HEK293T (cell line): Measurements from ENCODE around the gene S100B.

Source experiments
- CTCF ChIA-PET: fragments of 350-600 bp; formaldehyde crosslinking; extraction: SDS; loops from one replicate; lab custom pipeline; 2021; ENCODE audit warnings: antibody characterized with exemption, inconsistent platforms; lab: Yijun Ruan, JAX
- POLR2A ChIA-PET: fragments of 350-600 bp; formaldehyde crosslinking; extraction: SDS; loops from one replicate; lab custom pipeline; 2020; ENCODE audit warnings: antibody characterized with exemption, inconsistent platforms; lab: Yijun Ruan, JAX
- DNase-seq: peaks from one replicate; pipeline ENCODE4 v3.0.0; 2012; ENCODE audit warnings: mixed read lengths; ENCODE audit errors: extremely low spot score
- ARNT ChIP-seq: fragments of 450-650 bp; IDR thresholded peaks from 2 replicates; pipeline ENCODE4 v1.6.1; 2017; ENCODE audit warnings: mild to moderate bottlenecking
- BHLHE40 ChIP-seq: fragments of 450-650 bp; IDR thresholded peaks from 2 replicates; pipeline ENCODE4 v1.6.1; 2016; ENCODE audit warnings: mild to moderate bottlenecking, moderate library complexity, borderline replicate concordance
- CTBP1 ChIP-seq: fragments of 450-650 bp; IDR thresholded peaks from 2 replicates; pipeline ENCODE4 v1.6.1; 2016; ENCODE audit warnings: borderline replicate concordance
- ELF4 ChIP-seq: fragments of 450-650 bp; IDR thresholded peaks from 2 replicates; pipeline ENCODE4 v1.6.1; 2017; ENCODE audit warnings: antibody characterized with exemption
- FOXA1 ChIP-seq: fragments of 450-650 bp; IDR thresholded peaks from 2 replicates; pipeline ENCODE4 v1.6.1; 2016; ENCODE audit warnings: mild to moderate bottlenecking
- FOXK2 ChIP-seq: fragments of 450-650 bp; IDR thresholded peaks from 2 replicates; pipeline ENCODE4 v1.6.1; 2016; ENCODE audit warnings: mild to moderate bottlenecking
- FOXM1 ChIP-seq: fragments of 450-650 bp; IDR thresholded peaks from 2 replicates; pipeline ENCODE4 v1.6.1; 2017; ENCODE audit warnings: mild to moderate bottlenecking, borderline replicate concordance
- HDGF ChIP-seq: fragments of 450-650 bp; IDR thresholded peaks from 2 replicates; pipeline ENCODE4 v1.6.1; 2017; ENCODE audit warnings: antibody characterized with exemption, borderline replicate concordance
- L3MBTL2 ChIP-seq: fragments of 450-650 bp; conservative IDR thresholded peaks from 2 replicates; pipeline ENCODE4 v1.6.1; 2016; ENCODE audit warnings: mild to moderate bottlenecking
- LEF1 ChIP-seq: fragments of 450-650 bp; IDR thresholded peaks from 2 replicates; pipeline ENCODE4 v1.6.1; 2017; ENCODE audit warnings: mild to moderate bottlenecking, borderline replicate concordance
- NFRKB ChIP-seq: fragments of 450-650 bp; IDR thresholded peaks from 2 replicates; pipeline ENCODE4 v1.6.1; 2016; ENCODE audit warnings: mild to moderate bottlenecking, moderate library complexity
- SP1 ChIP-seq: fragments of 450-650 bp; IDR thresholded peaks from 2 replicates; pipeline ENCODE4 v1.6.1; 2017
- SUZ12 ChIP-seq: fragments of 450-650 bp; IDR thresholded peaks from 2 replicates; pipeline ENCODE4 v1.6.1; 2016; ENCODE audit warnings: mild to moderate bottlenecking
- TARDBP ChIP-seq: fragments of 450-650 bp; IDR thresholded peaks from 2 replicates; pipeline ENCODE4 v1.6.1; 2016
- ZNF384 ChIP-seq: fragments of 450-650 bp; IDR thresholded peaks from 2 replicates; pipeline ENCODE4 v1.6.1; 2016
- TF ChIP-seq, protein P1 (sequence below): fragments of 450-650 bp; IDR thresholded peaks from 2 replicates; pipeline ENCODE4 v1.6.1; 2016

S100B gene

DNA sequence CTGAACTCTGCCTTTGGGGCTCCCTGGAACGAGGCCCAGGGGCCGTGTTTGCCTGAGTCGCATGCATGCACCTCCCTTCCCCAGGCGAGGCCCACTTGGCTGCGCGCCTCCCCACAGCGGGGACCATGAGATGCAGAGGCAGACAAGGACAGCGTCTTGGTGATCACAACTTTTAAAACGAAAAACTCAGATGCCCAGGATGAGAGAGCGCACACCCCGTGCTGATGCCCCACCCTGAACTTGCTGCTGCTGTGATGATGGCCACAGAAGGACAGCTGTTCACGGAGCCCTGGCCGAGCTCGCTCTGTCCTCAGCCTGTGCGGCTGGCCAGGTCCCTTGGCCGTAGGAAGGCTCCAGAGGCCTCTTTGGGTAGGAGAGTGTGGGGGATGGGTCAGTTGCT, 19.2 kb upstream of the S100B start:
- ChIA-PET POLR2A (no interaction called here), CTCF (no interaction called here)
- no peak for TF ChIP-seq SUZ12
- no peak for TF ChIP-seq SP1
- no peak for TF ChIP-seq FOXK2
- TF ChIP-seq FOXA1, result no peak
- no peak for TF ChIP-seq TARDBP
- no peak for TF ChIP-seq ARNT
- TF ChIP-seq BHLHE40, result no peak
- TF ChIP-seq ZNF384, result no peak
- TF ChIP-seq, protein P1, sequence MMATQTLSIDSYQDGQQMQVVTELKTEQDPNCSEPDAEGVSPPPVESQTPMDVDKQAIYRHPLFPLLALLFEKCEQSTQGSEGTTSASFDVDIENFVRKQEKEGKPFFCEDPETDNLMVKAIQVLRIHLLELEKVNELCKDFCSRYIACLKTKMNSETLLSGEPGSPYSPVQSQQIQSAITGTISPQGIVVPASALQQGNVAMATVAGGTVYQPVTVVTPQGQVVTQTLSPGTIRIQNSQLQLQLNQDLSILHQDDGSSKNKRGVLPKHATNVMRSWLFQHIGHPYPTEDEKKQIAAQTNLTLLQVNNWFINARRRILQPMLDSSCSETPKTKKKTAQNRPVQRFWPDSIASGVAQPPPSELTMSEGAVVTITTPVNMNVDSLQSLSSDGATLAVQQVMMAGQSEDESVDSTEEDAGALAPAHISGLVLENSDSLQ, result no peak
- TF ChIP-seq HDGF, result no peak
- TF ChIP-seq FOXM1, result no peak
- DNase-seq, result no peak

GRCh38 chr21:46622226-46622625, 17.3 kb upstream of the S100B start:
- TF ChIP-seq ZNF384 (no peak), CTBP1 (no peak), LEF1 (no peak), FOXK2 (no peak)
- POLR2A ChIA-PET, result interaction anchor here (1.5 to 1.7 kb wide), 2 partner anchors 14 to 20 kb away, joined by 6 read pairs; partner anchors contain the start of gene PRMT2
- no peak for DNase-seq
- CTCF ChIA-PET, result no interaction called here

DNA sequence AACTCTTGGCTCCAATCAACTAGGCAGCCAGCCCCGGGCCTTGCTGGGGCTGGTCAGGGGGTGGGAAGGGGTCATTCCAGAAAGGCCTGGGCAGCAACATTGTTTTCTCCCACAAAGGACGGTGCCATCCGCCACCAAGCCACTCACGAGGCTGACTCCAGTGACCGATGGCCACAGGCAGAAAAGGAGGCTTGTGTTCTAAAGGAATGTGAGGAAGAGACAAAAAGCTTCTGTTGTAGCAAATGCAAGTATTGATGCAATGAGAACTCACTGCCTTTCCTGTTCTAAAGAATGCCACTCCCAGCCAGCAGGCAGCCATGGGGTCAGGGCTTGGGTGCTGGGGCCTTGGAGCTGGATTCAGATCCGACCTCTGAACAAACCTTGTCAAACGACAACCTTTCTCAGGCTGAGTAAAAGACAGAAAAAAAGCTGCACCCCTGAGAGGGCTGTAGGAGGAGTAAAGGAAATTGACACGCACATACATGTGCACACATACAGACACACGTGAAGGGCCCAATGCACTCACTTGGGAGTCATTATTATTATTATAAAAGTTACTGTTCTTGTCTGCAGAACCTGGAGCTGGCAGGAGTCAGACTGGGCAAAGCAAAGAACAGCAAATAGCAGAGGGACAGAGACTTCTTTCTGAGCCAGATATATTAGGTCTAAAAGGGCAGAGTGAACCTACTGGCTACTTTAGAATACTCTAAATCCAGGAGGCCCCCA, 16.7 kb upstream of the S100B start:
- CTCF ChIA-PET, result no interaction called here
- no peak for DNase-seq
- POLR2A ChIA-PET, result interaction anchor here (1.5 to 1.7 kb wide), 2 partner anchors 14 to 19 kb away, joined by 6 read pairs; partner anchors contain the start of gene PRMT2
- TF ChIP-seq LEF1, result no peak
- no peak for TF ChIP-seq HDGF
- no peak for TF ChIP-seq FOXM1
- no peak for TF ChIP-seq CTBP1
- TF ChIP-seq L3MBTL2, result no peak
- TF ChIP-seq FOXA1, result no peak
- no peak for TF ChIP-seq SUZ12
- no peak for TF ChIP-seq FOXK2

DNA sequence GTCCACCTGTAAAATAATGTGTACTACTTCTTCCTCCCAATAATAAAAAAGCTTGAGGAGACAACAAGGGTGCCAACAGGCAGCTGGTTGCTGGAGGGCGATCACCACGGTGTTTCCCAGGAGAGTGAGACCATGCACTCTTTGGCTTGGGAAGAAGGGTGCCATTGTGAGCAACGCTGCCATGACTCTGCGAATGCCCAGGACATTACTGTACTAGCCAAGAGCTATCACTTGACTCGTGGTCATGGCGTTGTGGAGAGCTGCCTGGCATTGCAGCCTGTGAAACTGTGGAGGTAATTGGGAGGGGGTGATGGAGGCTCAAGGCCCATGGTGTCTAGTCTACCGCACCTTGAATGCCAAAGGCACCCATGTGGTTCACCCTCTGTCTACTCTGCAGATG, 16.0 kb upstream of the S100B start:
- no peak for DNase-seq
- POLR2A ChIA-PET, result interaction anchor here (1.5 to 1.7 kb wide), 2 partner anchors 15 to 19 kb away, joined by 6 read pairs; partner anchors contain the start of gene PRMT2
- CTCF ChIA-PET, result no interaction called here
- TF ChIP-seq BHLHE40 (no peak), FOXM1 (no peak), NFRKB (no peak), ZNF384 (no peak), SP1 (no peak), TARDBP (no peak), SUZ12 (no peak), FOXK2 (no peak), HDGF (no peak)
- TF ChIP-seq, protein P1, result no peak

- ChIA-PET POLR2A (interaction anchor here (1.2 kb wide), 1 partner anchor 15 kb away, joined by 5 read pairs; no protein-coding TSS in a partner anchor), CTCF (no interaction called here)
- TF ChIP-seq FOXA1, result no peak
- TF ChIP-seq, protein P1, result no peak
- no peak for TF ChIP-seq L3MBTL2
- TF ChIP-seq FOXM1, result no peak
- TF ChIP-seq NFRKB, result no peak
- no peak for TF ChIP-seq SUZ12
- no peak for TF ChIP-seq ELF4
- no peak for TF ChIP-seq LEF1
- no peak for TF ChIP-seq ZNF384
- TF ChIP-seq ARNT, result no peak
- no peak for TF ChIP-seq BHLHE40
- TF ChIP-seq TARDBP, result no peak
- TF ChIP-seq FOXK2, result no peak
- TF ChIP-seq CTBP1, result no peak
- TF ChIP-seq SP1, result no peak
- TF ChIP-seq HDGF, result no peak
- DNase-seq, result no peak
Measured at GRCh38 chr21:46619846-46620245, 15.0 kb upstream of the S100B start.

DNA sequence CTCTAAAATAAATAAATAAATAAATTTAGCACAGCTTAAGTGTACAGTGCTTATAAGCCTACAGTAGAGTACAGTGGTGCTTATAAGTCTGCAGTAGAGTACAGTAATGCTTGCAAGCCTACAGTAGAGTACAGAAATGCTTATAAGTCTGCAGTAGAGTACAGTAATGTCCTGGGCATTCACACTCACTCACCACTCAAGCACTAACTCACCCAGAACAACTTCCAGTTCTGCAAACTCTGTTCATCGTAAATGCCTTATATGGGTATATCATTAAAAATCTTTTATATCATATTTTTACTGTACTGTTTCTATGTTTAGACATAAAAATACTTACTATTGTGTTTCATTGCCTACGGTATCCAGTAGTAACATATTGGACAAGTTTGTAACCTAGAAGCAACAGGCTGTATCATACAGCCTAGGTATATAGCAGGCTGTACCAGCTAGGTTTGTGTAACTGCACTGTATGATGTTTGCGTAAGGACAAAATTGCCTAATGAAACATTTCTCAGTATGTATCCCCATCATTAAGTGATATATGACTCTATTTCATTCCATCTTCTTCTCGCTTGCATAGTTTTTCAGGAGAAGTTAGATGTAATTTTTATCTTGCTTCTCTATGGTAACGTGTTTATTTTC, 14.0 kb upstream of the S100B start:
- POLR2A ChIA-PET, result interaction anchor here (1.2 kb wide), 1 partner anchor 16 kb away, joined by 5 read pairs; no protein-coding TSS in a partner anchor
- TF ChIP-seq ARNT, result no peak
- TF ChIP-seq ZNF384, result no peak
- no peak for TF ChIP-seq CTBP1
- no peak for TF ChIP-seq LEF1
- TF ChIP-seq L3MBTL2, result no peak
- no peak for TF ChIP-seq HDGF
- no peak for TF ChIP-seq BHLHE40
- TF ChIP-seq FOXA1, result no peak
- no peak for TF ChIP-seq SP1
- CTCF ChIA-PET, result no interaction called here
- no peak for DNase-seq
